ENCODE data around the gene KRTAP4-4.
"Not testable (repeated sequence)": the region's sequence is repeated elsewhere in the genome, so short reads cannot be mapped to it uniquely, and the experiment has no call there.

Gene KRTAP4-4

GRCh38 chr17:41160648-41161047 is at the start of gene KRTAP4-4:
Gene KRTAP4-4 (minus strand): TSS chr17:41160748. CDS start chr17:41160691, 57 bp downstream.
- no peak for DNase-seq (ENCODE audit: low read depth in 2 of 2)

GRCh38 chr17:41199421-41200078 is 39.0 kb upstream of the KRTAP4-4 start:
- no peak for DNase-seq (ENCODE audit: low read depth in 2 of 2)

- DNase-seq (ENCODE audit: low read depth in 2 of 2) = no peak
Measured at GRCh38 chr17:41196068-41196467, 35.5 kb upstream of the KRTAP4-4 start.

GRCh38 chr17:41190328-41190727 is 29.8 kb upstream of the KRTAP4-4 start:
- no peak for DNase-seq (ENCODE audit: low read depth in 2 of 2)

- DNase-seq (ENCODE audit: low read depth in 2 of 2) = not testable (repeated sequence)
Measured at GRCh38 chr17:41189837-41190318, 29.3 kb upstream of the KRTAP4-4 start, which contains the start of gene KRTAP9-1. Gene KRTAP9-1 (plus strand): TSS chr17:41189887. CDS start chr17:41189887, 0 bp downstream.

- no peak for DNase-seq (ENCODE audit: low read depth in 2 of 2)
Measured at GRCh38 chr17:41186872-41187271, 26.3 kb upstream of the KRTAP4-4 start.

GRCh38 chr17:41185001-41185400 is 24.5 kb upstream of the KRTAP4-4 start:
- no peak for DNase-seq (ENCODE audit: low read depth in 2 of 2)

GRCh38 chr17:41184480-41184961 is 24.0 kb upstream of the KRTAP4-4 start, which contains the start of gene KRTAP4-1:
Gene KRTAP4-1 (minus strand): TSS chr17:41184911. CDS start chr17:41184854, 57 bp downstream.
- DNase-seq (ENCODE audit: low read depth in 2 of 2) = no peak

GRCh38 chr17:41178843-41179616 is 18.5 kb upstream of the KRTAP4-4 start:
- DNase-seq (ENCODE audit: low read depth in 2 of 2) = peak in 1 of 2 experiments; percentile 6

GRCh38 chr17:41178341-41178740 is 17.8 kb upstream of the KRTAP4-4 start:
- DNase-seq (ENCODE audit: low read depth in 2 of 2) = no peak

- no peak for DNase-seq (ENCODE audit: low read depth in 2 of 2)
Measured at GRCh38 chr17:41177727-41178271, 17.3 kb upstream of the KRTAP4-4 start, which contains the start of gene KRTAP4-2. Gene KRTAP4-2 (minus strand): TSS chr17:41178221. CDS start chr17:41178164, 57 bp downstream.

GRCh38 chr17:41176744-41177387 is 16.3 kb upstream of the KRTAP4-4 start:
- DNase-seq (ENCODE audit: low read depth in 2 of 2) = no peak

GRCh38 chr17:41171886-41172285 is 11.3 kb upstream of the KRTAP4-4 start:
- DNase-seq (ENCODE audit: low read depth in 2 of 2) = peak; percentile 12 to 18

GRCh38 chr17:41168121-41168520 is 7.6 kb upstream of the KRTAP4-4 start, which contains the start of gene KRTAP4-3:
Gene KRTAP4-3 (minus strand): TSS chr17:41168221. CDS start chr17:41168172, 49 bp downstream.
- DNase-seq (ENCODE audit: low read depth in 2 of 2) = no peak

GRCh38 chr17:41167561-41167960 is 7.0 kb upstream of the KRTAP4-4 start:
- DNase-seq (ENCODE audit: low read depth in 2 of 2) = no peak

- no peak for DNase-seq (ENCODE audit: low read depth in 2 of 2)
Measured at GRCh38 chr17:41163828-41164227, 3.3 kb upstream of the KRTAP4-4 start.

GRCh38 chr17:41160190-41160589 is 358 bp downstream of the KRTAP4-4 start:
- not testable (repeated sequence) for DNase-seq (ENCODE audit: low read depth in 2 of 2)

- no peak for DNase-seq (ENCODE audit: low read depth in 2 of 2)
Measured at GRCh38 chr17:41153856-41154255, 6.7 kb downstream of the KRTAP4-4 start.

- no peak for DNase-seq (ENCODE audit: low read depth in 2 of 2)
Measured at GRCh38 chr17:41151525-41151924, 9.0 kb downstream of the KRTAP4-4 start.

- DNase-seq (ENCODE audit: low read depth in 2 of 2) = no peak
Measured at GRCh38 chr17:41150026-41150425, 10.5 kb downstream of the KRTAP4-4 start.

GRCh38 chr17:41149652-41149985 is 10.9 kb downstream of the KRTAP4-4 start, which contains the start of gene KRTAP4-5:
Gene KRTAP4-5 (minus strand): TSS chr17:41149825. CDS start chr17:41149767, 58 bp downstream.
- no peak for DNase-seq (ENCODE audit: low read depth in 2 of 2)
